ENCODE data around the gene STK32A.

The STK32A gene

DNA sequence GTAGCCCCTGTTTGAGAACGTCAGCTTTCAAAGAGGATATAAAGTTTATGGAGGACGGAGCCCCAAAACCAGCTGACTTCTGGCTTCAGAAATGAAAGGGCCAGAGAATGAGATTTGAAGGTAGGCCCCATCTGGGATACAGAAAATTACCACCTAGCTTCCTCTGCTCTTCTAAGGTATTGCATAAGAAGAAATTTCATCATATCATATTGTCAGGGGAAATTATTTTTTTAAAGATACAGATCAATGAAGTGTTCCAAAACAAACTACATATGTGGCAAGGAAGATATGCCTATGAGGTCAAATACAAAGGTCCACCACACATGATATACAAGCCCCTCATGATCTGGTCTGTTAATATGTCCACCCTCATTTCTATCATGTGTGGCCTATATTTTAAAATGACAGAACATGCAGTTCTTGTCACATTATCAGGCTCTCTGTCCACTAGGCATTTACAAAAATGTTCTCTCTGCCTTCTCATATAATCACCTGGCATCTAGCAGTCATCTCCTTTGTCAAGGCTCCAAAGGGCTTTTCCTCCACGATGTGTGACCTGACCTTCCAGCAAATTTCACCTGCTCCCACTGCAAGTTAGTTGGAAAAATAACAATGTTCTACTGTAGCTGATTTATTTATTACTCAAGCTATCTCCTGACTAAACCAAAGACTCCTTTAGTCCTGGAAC lies 192.0 kb downstream of the STK32A start:
- DNase-seq (ENCODE audit: low read depth), result no peak

DNA sequence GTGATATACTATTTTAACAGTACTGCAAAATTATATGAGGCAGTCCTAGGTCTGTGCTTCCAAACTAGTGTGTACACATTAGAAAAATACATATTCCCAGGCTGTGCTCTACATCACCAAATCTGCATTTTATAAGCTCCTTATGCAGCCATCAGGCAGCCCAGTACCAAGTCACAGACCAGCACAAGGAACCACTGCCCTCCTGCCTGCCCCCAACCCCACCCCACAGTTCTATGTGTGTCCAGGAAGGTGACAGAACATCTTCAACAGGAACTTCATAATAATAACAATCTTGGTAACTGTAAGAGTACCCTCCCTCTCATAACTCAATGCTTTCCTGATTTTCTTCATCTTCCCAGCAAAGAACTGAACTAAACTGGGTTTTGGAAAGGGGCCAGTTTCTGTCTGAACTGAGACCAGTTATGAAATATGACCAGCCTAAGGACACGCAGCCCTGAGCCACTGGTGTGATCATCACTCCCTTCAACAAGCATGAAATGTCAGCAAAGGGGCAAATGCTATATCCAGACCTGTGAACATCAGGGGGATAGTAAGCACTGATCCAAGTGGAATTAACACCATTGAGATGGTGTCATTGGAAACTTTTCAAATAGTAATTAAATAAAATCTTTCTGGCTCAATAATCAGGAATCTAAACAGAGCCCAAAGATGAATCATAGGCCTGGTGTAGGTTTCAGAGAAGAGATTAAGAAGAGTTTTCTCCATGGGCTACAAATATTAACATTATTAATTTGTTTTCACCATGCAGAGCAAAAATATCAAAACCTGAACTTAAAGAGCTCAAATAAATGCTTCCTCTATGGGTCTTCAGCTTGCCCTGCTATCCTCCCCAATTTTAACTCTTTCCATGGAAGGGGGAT lies 192.9 kb downstream of the STK32A start:
- DNase-seq (ENCODE audit: low read depth), result no peak

DNA sequence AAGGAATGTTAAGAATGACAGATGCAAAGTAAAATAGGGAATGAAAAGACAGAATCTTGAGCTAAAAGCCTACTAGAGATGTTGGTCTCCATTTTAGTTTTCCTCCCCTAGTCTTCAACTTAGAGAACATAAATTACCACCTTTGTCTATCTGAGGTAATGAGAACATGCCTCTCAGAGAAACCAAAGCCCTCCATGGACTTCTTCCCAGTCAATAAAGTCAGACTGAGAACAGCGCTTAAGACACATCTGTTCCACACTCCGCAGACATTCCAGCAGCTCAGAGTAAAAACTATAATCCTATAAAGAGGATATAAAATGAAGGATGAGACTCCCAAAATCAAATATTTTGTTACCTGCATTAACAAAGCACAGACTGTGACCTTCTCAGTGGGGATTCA lies 195.8 kb downstream of the STK32A start:
- no peak for DNase-seq (ENCODE audit: low read depth)

DNA sequence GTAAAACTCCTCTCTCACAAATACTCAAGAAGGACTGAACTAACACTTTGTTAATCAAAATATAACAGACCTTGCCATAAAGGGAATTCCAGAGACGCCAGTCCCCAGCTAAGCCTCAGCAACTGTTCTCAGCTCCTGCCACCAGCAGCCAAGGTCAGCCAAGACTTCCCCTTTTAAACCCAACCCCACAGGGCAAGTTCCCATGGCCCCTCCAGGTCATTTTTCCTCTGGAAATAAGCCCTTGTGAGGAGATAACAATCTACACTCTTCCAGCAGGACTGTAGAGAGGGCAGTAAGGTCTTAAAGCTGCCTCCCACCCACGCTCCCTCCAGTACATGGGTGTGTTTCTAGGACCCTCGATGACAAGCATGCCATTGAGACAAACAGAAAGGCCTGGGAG lies 196.8 kb downstream of the STK32A start:
- no peak for DNase-seq (ENCODE audit: low read depth)

DNA sequence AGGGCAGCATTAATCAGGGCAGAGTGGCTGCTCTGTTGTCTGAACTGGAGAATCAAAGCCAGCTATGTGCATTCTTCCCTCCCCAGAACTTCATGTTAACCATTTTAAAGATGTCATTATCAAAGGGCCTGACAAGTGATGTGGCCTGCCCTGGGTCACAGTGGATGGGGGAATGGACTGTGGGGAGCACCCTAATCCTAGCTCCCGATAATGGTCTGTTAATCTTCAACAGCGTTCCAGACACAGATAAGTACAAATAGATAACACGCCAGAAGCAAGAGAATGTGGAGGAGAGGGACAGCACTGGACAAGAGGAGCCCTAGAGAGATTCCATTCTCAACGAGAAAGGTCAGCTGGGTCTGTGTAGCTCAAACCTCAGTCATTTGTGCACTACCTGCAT lies 197.5 kb downstream of the STK32A start:
- no peak for DNase-seq (ENCODE audit: low read depth)

DNA sequence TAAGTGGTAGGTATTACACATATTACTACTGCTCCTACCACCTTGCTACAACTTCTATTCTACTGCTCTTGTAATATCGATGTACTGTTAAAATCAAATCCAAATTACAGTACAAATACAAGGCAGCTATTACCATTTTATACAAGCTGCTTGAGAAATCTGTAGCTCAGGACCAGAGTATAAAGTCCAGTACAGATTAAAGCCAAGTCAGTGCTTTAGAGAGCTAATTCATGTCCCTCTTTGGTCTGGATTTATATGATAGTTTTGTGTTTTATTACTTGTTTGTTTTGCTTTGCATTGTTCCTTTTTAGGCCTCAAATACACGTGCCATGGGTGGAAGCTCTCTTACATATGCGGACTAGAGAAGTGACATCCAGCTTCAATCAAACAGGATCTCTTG lies 199.2 kb downstream of the STK32A start:
- no peak for DNase-seq (ENCODE audit: low read depth)

DNA sequence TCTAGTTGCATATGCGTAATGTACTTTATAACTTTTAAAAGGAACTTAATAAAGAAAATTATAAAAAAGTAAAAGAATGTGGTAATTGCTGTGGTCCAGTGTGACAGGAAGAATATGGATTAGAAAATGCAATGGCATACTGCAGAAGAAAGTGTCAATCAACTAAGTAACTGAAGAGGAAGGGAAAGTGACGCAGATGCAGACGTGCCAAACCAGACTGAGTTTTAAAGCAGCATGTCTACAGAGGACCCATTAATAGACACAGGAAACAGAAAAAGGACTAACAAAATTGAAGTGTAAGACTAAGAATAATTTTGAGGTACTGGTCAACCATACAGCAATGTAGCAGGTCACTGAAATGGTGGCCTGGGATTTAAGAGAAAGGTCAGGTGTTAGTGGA lies 201.8 kb downstream of the STK32A start:
- no peak for DNase-seq (ENCODE audit: low read depth)

DNA sequence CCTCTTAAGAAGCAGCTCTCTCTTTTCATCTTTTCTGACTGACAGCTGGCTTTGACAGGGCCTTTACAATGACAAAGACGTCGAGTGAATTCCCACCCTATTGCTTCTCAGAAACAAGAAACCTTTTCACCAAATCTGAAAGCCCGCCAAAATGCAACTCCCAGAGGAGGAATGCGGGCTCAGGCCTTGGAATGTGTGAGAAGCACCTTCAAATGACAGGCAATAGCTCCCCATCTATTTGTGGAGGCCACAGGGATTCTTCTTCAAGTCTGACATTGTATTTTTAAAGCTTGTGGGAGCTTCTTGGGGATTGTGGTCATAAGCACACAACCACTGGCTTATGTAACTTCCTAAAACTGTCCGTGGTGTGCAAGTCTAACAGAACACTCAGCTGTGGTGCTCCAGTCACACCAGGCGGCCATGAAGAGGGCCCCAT lies 202.4 kb downstream of the STK32A start:
- no peak for DNase-seq (ENCODE audit: low read depth)
